Measurements from ENCODE around the gene LIN37. TPM values are rescaled to one million over a fixed set of nuclear protein-coding genes. Genes with fewer than 3 reads are reported as not detected.

Gene LIN37
- total and polyA plus RNA-seq, 2 of the 13 experiments (the other 11 are each of a cell fraction or from before 2014, with no cell fraction given): 6.3 to 8.7 TPM

DNA sequence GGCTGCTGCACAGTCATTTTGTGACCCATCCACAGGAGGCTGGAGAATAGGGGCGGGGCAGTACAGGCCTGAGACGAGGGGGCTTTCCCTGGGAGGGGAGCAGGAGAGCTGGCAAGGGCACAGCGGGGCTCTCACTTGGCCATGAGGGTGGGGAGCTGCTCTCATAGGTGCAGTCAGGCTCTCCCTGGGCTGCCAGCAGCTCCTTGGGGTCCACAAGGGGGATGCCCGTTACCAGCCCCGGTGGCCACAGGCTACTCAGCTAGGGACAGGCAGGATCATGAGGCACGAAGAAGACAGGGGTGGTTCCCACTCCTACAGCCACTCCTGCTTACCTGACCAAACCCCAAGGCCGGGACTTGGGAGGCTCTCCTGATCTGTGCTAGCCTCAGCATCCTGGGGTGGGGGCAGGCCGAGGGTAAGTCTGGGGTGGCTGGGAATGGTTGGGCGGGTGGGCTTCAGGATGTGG, 43.5 kb downstream of the LIN37 start:
- DNase-seq (ENCODE audit: low spot score) (no peak), FAIRE-seq (no peak), ATAC-seq (no peak; the same call in 2 of the 3 replicates)
- Histone ChIP-seq H3K4me3 (replicated peaks in 1 of 3; ENCODE audit: insufficient read depth in 1 of 3, low read depth in 2 of 3, low read length in 3 of 3) (no peak overlapping the region), H3K27ac (ENCODE audit: extremely low read length, insufficient read depth, low read length) (no peak overlapping the region), H2AFZ (ENCODE audit: low read length) (no peak overlapping the region), H3K36me3 (replicated peaks in 1 of 2; ENCODE audit: control insufficient read depth in 1 of 2, insufficient read depth in 2 of 2, low read length in 2 of 2) (no peaks in the 10 kb centered on the region), H3K4me2 (ENCODE audit: low read depth, low read length) (peak overlapping the region; percentile 61; the same call in 1 of the 2 replicates), H3K27me3 (ENCODE audit: control insufficient read depth in 1 of 2, insufficient read depth in 2 of 2, low read length in 2 of 2) (peaks cover 0 to 4% of the 10 kb centered on the region in 2 experiments; a peak in 3 of 5 replicates), H3K4me1 (ENCODE audit: insufficient read depth, low read length) (peaks cover 36% of the 10 kb centered on the region), H3K9me3 (ENCODE audit: low read length) (no peaks in the 10 kb centered on the region), H3K9ac (ENCODE audit: insufficient read depth, low read depth, low read length) (no peak overlapping the region), H3K79me2 (ENCODE audit: insufficient read depth, low read length) (no peaks in the 10 kb centered on the region), H4K20me1 (ENCODE audit: insufficient read depth, low read length) (no peaks in the 10 kb centered on the region)
- ChIA-PET CTCF (ENCODE audit: low intra/inter-chr PET ratio, low total read pairs) (no interaction called here), POLR2A (interaction anchor here (1.6 kb wide), 1 partner anchor 57 kb away, joined by 3 read pairs; no protein-coding TSS in a partner anchor)
- no TSS peak for BruUV-seq (replicated peaks)
- TF ChIP-seq SNAI1 (CRISPR knock-in tag; IDR thresholded peaks at IDR 0.05; ENCODE audit: borderline replicate concordance) (no peak), U2AF1 (optimal IDR thresholded peaks at IDR 0.05; ENCODE audit: low read depth, low read length) (no peak)
- intact Hi-C loops (cut with micrococcal nuclease; ENCODE audit: unreplicated experiment) (loop anchor here (1.0 kb wide), 1 partner anchor 51 kb away; no protein-coding TSS in a partner anchor), in situ Hi-C loops (cut with HindIII; ENCODE audit: extremely low pct_ligation_motif_present, low pct_unique_long_range_greater_than_20kb) (no loop called here)
- WGBS (ENCODE audit: low lambda C conversion rate): 54% methylated on average over 3 of the region's 9 CpGs

DNA sequence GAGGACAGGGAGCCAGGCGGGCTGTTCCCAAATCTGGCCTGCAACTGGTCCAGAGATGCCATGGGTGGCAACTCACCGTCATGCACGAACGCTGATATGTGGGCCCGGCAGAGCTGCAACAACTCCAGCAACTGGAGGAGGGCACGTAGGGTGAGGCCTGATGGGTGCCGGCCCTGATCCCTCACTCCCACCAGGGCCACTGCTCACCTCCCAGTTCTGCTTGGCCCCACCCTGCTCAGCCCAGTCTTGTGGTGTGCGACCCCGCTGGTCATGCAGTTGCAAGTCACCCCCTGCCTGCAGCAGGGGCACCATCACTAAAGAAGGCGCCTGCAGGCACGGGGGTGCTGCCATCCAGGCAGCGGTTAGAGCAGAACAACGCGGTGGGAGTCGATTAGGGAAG, 43.9 kb downstream of the LIN37 start:
- in situ Hi-C loops (cut with HindIII; ENCODE audit: extremely low pct_ligation_motif_present, low pct_unique_long_range_greater_than_20kb): no loop called here
- Histone ChIP-seq H3K9ac (ENCODE audit: insufficient read depth, low read depth, low read length) (no peak overlapping the region), H3K79me2 (ENCODE audit: insufficient read depth, low read length) (no peaks in the 10 kb centered on the region), H3K4me3 (replicated peaks in 1 of 3; ENCODE audit: insufficient read depth in 1 of 3, low read depth in 2 of 3, low read length in 3 of 3) (no peak overlapping the region), H3K9me3 (ENCODE audit: low read length) (no peaks in the 10 kb centered on the region), H3K27me3 (ENCODE audit: control insufficient read depth in 1 of 2, insufficient read depth in 2 of 2, low read length in 2 of 2) (peaks cover 0 to 4% of the 10 kb centered on the region in 2 experiments; a peak in 3 of 5 replicates), H3K36me3 (replicated peaks in 1 of 2; ENCODE audit: control insufficient read depth in 1 of 2, insufficient read depth in 2 of 2, low read length in 2 of 2) (no peaks in the 10 kb centered on the region), H3K4me1 (ENCODE audit: insufficient read depth, low read length) (peaks cover 37% of the 10 kb centered on the region), H2AFZ (ENCODE audit: low read length) (no peak overlapping the region), H3K27ac (ENCODE audit: extremely low read length, insufficient read depth, low read length) (no peak overlapping the region), H4K20me1 (ENCODE audit: insufficient read depth, low read length) (no peaks in the 10 kb centered on the region), H3K4me2 (ENCODE audit: low read depth, low read length) (no peak overlapping the region)
- intact Hi-C loops (cut with micrococcal nuclease; ENCODE audit: unreplicated experiment): no loop called here
- FAIRE-seq (no peak), ATAC-seq (no peak), DNase-seq (ENCODE audit: low spot score) (no peak)
- 55% methylated on average over 9 of the region's 15 CpGs for WGBS (ENCODE audit: low lambda C conversion rate)
- ChIA-PET POLR2A (interaction anchor here (1.6 kb wide), 1 partner anchor 58 kb away, joined by 3 read pairs; no protein-coding TSS in a partner anchor), CTCF (ENCODE audit: low intra/inter-chr PET ratio, low total read pairs) (no interaction called here)
- no TSS peak for BruUV-seq (replicated peaks)
- TF ChIP-seq, protein P1, sequence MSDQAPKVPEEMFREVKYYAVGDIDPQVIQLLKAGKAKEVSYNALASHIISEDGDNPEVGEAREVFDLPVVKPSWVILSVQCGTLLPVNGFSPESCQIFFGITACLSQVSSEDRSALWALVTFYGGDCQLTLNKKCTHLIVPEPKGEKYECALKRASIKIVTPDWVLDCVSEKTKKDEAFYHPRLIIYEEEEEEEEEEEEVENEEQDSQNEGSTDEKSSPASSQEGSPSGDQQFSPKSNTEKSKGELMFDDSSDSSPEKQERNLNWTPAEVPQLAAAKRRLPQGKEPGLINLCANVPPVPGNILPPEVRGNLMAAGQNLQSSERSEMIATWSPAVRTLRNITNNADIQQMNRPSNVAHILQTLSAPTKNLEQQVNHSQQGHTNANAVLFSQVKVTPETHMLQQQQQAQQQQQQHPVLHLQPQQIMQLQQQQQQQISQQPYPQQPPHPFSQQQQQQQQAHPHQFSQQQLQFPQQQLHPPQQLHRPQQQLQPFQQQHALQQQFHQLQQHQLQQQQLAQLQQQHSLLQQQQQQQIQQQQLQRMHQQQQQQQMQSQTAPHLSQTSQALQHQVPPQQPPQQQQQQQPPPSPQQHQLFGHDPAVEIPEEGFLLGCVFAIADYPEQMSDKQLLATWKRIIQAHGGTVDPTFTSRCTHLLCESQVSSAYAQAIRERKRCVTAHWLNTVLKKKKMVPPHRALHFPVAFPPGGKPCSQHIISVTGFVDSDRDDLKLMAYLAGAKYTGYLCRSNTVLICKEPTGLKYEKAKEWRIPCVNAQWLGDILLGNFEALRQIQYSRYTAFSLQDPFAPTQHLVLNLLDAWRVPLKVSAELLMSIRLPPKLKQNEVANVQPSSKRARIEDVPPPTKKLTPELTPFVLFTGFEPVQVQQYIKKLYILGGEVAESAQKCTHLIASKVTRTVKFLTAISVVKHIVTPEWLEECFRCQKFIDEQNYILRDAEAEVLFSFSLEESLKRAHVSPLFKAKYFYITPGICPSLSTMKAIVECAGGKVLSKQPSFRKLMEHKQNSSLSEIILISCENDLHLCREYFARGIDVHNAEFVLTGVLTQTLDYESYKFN (CRISPR knock-in tag; conservative IDR thresholded peaks at IDR 0.05): no peak
- TF ChIP-seq ZNF781 (CRISPR knock-in tag; IDR thresholded peaks at IDR 0.05; ENCODE audit: borderline replicate concordance, not compliant biosample characterization): no peak
- TF ChIP-seq KDM3A (CRISPR knock-in tag; IDR thresholded peaks at IDR 0.05; ENCODE audit: low read depth): no peak
- no peak for TF ChIP-seq JARID2 (CRISPR knock-in tag; IDR thresholded peaks at IDR 0.05; ENCODE audit: insufficient replicate concordance)
- no peak for TF ChIP-seq GTF3A (CRISPR knock-in tag; conservative IDR thresholded peaks at IDR 0.05)
